GM19467 (cell line): ENCODE measurements around the gene SCUBE3.
A peak's percentile ranks its signal among the peaks of the same experiment; 100 is the strongest.

ENCODE experiments used
- ATAC-seq: cut with Tn5 transposase; IDR thresholded peaks from one replicate; pipeline ENCODE4 v1.9.1; 2021; ENCODE audit warnings: mild to moderate bottlenecking, moderate library complexity; ENCODE audit not compliant: unreplicated experiment

SCUBE3 gene

DNA sequence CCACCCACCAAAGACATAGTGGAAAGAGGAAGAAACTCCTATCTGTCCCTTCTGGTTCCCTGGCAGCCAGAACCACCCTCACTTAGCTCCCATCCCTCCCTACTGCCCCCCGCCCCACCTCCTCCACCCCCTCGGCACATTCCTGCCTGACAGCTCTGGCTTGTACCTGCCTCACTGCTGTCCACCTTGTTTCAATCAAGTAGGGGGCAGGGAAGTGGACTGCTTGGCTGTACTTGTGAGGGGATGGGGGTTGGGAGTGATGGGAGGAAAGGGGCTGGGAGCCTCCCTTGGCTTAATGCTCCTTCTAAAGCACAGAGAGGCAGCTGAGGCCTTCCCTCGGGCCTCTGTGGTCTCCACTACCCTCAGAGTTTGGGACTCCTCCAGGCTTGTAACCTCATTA lies 23.7 kb downstream of the SCUBE3 start:
- ATAC-seq = no peak

DNA sequence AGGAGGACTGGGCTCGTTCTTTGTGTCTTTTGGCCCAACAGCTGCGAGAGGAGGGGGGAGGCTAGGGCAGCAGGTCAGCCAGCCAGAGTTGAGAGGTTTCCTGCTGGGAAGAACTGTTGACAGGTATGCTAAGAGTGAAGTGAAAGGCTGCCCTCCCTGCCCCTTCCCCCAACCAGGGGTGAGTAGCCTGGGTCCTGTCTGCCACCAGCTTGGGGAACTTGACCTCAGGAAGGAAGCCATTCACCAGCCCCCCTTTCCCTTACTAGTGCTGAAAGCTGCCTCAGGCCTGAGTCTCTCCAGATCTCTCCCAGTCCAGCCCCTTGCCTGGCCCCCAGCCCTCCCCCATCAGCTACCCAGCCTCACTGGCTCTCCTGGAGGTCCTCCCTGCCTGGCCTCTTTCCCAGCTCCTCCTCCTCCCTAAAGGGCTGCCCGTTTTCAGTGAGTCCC lies 25.1 kb downstream of the SCUBE3 start:
- ATAC-seq = no peak

DNA sequence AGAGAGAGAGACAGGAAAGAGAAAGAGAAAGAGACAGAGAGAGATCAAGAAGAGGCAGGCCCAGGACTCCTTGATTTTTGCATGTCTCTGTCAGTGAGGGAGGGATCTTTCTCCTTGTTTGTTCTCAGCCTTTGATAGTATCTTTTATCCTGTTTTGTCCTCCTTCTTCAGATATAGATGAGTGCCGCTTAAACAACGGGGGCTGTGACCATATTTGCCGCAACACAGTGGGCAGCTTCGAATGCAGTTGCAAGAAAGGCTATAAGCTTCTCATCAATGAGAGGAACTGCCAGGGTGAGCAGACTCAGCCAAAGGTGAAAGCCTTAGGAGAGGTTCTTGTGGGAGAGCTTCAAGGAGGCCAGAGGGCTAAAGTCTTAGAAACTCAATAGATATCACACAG lies 25.8 kb downstream of the SCUBE3 start:
- no peak for ATAC-seq

DNA sequence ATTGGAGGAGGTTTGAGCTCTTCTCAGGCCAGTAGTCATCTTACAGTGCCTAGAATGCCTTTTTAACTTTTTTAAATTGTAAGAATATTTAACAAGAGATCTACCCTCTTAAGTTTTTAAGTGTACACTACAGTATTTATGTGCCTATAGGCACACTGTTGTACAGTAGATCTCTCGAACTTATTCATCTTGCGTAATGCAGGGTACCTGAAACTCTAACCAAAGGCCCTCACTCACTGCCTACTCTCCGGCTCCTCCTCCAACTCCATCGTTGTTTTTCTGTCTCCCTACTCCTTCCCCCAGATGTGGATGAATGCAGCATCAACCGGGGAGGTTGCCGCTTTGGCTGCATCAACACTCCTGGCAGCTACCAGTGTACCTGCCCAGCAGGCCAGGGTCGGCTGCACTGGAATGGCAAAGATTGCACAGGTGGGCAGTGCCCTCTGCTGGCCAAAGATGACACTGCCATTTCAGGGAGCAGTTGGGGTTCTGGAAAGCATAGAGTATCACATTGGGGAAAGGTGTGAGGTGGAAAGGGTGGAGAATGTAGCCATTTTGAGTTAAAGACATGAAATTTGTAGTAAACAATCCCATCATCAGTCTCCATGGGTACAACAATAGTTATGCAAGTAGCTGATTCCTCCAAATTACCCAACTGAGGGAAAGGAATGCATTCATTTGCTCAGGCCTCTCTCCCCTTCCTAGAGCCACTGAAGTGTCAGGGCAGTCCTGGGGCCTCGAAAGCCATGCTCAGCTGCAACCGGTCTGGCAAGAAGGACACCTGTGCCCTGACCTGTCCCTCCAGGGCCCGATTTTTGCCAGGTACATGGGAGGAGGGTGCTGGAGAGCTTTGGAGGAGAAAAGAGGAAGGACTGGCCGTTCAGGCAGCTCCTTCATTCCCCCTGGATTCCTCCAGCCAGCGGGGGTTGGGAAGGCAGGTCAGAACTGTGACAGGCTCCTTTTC lies 27.4 kb downstream of the SCUBE3 start:
- ATAC-seq = no peak

DNA sequence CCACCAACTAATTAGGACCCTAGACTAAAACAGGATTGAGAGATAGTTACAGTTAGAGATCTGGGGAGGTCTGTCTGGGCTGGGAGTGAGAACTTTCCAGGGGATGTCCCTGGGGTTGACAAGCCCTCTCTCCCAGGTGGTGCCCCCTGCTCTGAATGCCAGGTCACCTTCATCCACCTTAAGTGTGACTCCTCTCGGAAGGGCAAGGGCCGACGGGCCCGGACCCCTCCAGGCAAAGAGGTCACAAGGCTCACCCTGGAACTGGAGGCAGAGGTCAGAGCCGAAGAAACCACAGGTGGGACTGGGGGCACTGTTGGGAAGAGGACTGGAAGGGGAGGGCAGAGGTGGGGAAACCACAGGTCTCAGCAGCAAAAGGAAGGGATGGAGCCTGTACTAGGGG lies 28.7 kb downstream of the SCUBE3 start:
- ATAC-seq = no peak

DNA sequence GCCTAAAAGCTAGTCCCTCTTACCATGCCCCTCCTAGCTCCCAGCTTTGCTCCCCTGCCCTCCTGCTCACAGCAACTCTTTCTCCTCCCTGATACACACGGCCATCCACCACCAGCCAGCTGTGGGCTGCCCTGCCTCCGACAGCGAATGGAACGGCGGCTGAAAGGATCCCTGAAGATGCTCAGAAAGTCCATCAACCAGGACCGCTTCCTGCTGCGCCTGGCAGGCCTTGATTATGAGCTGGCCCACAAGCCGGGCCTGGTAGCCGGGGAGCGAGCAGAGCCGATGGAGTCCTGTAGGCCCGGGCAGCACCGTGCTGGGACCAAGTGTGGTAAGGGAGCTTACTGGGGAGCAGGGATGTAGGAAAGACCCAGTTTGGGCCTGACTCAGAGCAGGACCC lies 29.1 kb downstream of the SCUBE3 start:
- ATAC-seq = no peak

DNA sequence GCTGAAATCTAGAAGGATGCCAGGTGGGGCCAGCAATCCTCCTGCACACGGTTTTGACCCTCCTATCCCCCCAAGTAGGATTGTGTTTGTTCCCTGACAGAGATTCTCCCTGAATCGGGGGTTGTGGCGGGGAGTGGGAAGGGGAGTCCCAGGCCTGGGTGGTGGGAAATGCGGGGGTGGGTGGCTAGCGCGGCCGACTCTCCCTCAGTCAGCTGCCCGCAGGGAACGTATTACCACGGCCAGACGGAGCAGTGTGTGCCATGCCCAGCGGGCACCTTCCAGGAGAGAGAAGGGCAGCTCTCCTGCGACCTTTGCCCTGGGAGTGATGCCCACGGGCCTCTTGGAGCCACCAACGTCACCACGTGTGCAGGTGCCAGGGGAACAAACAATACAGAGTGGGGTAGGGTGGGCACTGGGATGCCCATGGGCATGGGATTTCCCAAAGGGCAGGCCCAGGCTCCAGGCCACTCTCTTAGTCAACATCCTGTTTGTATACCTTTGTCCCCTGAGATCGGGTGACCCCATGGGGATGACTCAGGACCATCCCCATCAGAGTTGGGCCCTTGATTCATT lies 29.7 kb downstream of the SCUBE3 start:
- ATAC-seq = no peak

DNA sequence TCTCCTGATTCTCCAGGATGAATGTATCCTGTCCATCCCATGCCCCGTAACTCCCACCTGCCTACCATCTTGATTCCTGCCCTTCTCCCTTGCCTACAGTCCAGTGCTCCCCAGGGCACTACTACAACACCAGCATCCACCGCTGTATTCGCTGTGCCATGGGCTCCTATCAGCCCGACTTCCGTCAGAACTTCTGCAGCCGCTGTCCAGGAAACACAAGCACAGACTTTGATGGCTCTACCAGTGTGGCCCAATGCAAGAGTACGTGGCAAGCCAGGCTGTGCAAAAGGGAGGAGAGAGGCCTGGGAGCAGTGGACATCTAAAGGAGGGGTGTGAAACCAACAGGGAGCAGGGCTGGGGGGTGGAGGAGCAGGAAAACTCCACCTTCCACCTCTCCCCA lies 30.8 kb downstream of the SCUBE3 start:
- ATAC-seq = no peak

DNA sequence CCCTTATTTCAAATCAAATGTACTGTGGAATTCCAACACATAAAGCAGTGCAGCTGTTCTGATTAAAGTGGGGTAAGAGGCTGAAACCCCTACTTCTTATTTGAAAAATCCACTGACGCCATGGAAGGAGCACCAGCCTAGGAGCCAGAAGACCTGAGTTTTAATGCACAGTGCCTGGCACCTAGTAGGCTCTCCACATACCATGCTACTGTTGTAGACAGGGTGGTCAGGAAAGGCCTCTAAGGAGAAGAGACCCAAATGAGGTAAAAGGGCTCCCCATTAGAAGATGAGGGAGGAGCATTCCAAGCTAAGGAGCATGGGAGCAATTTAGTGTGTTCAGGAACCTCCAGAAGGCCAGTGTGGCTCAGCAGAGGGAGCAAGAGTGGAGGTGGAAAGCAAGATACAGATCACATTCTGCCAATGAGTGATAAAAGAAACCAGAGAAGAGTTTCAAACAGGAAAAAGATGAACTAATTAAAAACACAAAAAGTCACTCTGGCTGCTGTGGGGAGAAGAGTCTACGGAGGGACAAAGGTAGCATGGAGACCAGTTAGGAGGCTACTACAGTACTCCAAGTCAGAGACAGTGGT lies 34.0 kb downstream of the SCUBE3 start:
- no peak for ATAC-seq

DNA sequence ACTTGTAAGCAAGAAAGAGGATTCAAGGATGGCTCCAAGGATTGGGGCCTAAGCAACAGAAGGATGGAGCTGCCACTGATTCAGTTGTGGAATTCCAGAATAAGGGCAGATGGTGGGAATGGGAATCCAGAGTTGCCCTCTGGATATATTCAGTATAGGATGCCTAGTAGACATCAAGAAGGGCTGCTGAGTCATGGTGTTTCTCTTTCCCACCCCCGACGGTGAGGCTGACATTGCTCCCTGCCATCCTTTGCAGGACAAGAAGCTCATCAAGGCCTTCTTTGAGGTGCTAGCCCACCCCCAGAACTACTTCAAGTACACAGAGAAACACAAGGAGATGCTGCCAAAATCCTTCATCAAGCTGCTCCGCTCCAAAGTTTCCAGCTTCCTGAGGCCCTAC lies 34.5 kb downstream of the SCUBE3 start:
- ATAC-seq = no peak

DNA sequence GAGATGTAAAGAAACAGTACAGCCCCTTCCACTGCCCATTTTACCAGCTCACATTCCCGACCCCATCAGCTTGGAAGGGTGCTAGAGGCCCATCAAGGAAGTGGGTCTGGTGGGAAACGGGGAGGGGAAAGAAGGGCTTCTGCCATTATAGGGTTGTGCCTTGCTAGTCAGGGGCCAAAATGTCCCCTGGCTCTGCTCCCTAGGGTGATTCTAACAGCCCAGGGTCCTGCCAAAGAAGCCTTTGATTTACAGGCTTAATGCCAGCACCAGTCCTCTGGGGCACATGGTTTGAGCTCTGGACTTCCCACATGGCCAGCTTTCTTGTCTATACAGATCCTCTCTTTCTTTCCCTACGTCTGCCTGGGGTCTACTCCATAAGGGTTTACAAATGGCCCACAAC lies 35.2 kb downstream of the SCUBE3 start:
- no peak for ATAC-seq

DNA sequence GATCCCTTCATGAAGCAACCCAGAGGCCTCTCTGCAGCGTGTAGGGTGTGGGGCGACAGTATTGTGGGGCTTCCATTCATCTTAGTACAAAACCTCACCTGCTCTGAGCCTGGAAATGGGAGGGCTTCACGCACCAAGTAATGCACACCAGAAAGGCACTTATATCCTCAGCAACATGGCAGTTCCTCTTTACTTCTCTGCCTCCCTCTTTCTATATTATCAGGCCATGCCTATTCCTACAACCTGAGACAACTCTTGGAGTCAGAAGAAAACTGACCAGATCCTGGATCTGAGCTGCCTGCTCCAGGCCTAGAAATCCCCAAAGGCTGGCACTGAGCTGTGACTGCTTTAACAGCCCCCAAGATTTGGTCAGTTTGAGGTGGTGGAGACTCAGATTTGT lies 38.2 kb downstream of the SCUBE3 start:
- no peak for ATAC-seq

DNA sequence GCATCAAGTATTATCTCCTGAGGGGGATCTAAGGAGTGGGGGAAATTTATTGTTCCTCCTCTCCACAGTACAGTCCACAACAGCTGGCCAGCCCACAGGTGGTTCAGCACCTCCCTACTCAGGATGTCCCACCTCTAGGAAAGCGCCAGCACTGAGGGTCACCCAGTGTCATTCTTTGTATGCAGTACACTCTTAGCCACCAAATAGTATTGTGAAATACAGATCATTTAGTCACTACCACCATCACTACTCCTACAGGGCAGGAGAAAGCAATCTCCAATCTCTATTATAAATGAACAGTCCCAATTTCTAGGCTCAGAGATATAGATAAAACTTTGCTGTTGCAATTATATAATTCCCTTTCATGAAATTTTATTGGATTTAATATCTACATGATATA lies 39.5 kb downstream of the SCUBE3 start:
- ATAC-seq = no peak

DNA sequence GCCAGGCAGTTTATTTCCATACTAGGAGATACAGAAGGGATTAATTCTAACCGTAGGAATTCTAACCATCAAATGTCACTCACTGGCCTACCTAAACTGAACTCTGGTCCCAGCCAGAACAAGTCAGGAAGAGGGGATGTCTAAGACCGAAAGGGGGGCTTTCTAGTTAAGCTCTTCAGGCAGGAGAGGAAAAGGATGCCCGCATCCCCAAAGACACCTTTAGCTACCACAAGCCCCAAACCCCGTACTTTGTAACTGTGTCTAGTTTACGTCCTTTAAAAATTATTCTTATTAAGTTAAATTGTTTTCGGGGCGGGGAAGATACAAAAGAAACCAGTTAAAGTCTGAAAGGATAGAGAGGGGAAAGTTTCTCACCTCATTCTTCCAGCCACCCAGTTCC lies 44.6 kb downstream of the SCUBE3 start:
- no peak for ATAC-seq

DNA sequence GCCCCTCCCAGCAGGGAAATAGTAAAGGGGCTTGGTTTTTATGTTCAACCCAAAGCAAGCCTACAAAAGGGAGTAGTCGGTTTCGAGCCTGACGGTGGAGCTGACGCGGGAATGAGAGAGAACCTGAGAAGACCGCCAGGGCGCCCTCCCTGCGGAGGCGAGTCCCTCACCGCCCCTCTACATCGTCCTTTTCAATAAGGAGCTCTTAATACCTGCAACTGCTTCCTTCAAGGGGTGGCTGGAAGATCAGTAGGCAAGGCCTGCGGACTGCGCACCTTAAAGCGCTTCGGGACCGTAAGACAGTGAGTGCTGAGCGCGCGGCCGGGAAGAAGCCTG lies 45.1 kb downstream of the SCUBE3 start:
- peak; percentile 18 for ATAC-seq

DNA sequence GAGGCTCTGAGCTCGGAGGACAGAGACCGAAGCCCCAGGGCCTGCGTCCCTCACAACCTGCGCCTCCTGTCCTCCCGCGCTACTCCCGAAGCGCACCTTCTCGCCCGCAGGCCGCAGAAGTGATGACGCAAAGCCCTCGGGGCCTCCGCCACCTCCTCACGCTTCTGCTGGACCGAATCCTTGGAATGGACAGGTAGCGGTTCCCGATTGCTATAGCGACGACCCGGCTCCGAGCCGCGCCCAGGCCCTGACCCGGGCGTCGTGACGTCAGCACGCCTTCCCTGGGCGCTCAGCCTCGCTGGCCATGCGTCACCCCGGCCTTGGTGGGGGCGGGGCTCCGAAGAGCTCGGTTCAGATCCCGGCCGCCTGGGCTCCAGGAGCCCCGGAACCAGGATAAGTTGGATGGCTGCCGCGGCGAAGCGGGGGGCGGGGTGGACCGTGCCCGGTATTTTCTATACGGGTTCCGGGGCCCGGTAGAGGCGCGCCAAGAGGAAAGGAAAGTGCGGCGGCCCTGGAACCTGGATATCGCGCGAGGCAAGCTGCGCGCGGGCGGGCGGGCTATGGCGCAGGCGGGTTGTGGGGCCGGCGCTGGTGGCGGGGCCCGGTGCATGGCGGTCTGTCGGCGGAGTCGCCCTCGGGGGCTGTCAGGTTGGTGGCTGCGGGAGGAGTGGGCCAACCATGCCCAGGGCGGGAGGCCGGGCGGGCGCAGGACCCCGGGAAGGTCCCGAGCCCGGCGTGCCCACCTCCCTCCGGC lies 45.6 kb downstream of the SCUBE3 start, which contains the start of gene ZNF76:
ZNF76 (plus strand) TSS at position 542 of the 754 bp plus-strand sequence. CDS start 21,417 bp downstream, outside the sequence.
- ATAC-seq = peak; percentile 80

DNA sequence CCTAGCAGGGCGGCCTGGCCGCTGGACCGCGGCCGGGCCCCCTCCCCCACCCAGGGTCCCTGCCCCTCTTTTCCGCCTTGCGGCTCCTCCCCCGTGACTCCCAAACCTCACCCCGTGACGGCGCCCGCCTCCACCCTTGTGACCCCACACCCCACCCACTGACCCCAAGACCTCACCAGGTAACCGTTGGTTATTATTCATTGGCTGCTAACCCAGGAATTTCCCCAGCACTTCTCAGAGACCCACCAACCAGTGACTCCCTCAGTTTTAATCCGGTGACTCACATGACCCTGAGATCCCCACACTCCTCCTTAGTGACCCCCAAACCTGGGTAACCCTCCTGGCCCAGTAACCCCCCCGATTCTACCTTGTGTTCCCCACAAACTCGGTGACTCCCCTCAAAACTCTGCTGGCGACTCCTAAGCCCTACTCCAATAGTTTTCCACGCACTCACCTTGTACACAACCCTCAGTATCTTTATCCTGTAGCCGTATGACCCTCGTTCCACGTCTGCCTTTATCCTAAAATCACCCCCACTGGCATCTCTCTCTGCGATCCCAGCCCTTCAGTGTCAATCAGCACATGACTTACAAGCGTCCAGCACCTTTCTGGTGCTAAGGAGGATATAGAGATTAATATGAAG lies 46.3 kb downstream of the SCUBE3 start:
- peak; percentile 23 for ATAC-seq

DNA sequence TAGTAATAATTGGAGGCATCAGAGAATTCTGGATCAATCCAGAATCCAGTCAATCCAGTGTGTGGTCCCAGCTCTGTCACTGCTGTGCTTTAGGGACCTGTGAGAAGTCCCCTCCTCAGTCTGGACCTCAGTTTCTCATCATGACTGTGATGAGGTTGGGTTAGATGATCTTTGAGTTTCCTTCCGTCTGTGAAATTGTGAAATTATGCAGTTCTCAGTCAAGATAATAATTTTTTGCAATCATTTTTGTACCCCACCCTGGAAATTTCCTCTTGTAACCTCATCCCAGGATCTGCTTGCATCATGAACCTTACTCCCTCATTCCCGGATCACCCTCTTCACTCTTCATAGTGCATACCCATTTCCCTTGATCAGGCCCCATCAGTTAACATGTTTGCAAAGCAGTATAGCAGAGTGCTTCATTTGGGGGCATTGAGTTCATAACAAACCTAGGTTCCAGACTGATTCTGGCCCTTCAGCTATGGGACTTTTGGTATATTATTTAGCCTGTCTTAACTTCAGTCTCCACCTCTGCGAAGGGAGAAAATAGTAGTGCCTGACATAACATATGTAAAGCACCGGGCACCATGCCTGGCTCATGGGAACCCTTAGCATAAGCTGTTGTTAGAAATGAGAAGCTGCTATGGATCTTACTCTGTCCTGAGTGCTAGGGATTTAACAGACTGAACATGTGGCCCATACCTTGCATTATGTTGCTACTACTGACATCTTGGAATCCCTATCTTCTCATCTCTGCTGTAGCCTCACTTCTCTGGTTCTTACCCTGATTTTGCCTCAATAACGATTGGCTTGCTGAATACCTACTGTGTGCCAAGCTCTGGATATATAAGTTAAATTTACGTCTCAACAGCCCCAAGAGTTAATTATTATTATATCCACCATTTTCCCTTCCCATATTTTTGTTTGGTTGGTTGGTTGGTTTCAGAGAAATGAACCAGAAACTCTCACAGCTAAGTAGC lies 47.1 kb downstream of the SCUBE3 start:
- ATAC-seq = no peak

DNA sequence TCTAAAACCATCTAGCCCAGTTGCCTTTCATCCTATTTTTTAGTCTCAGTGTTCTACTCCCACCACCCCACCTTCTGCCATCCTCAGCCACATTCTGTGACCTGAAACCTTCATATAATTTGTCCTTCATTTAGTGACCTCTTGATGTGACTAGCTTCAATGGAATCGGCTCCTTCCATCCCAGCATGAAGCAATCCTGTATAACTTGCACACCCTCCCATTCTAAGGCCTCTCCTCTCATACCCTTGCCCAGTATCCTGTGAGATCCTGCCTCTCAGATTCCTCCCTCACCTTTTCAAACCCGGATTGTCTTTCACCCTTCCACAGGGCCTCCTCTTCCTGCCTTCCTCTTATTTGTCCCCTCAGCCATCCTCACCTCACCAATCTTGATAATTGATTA lies 48.8 kb downstream of the SCUBE3 start:
- ATAC-seq = no peak
